ENCODE data around the gene ZEB2.

ZEB2 gene

GRCh38 chr2:144477957-144478311 is 42.0 kb downstream of the ZEB2 start:
- Histone ChIP-seq H3K9me2 (replicated peaks; ENCODE audit: control insufficient read depth, low read length) (no peaks in the 10 kb centered on the region), H3K4me2 (ENCODE audit: low read length) (no peak overlapping the region), H3K36me3 (ENCODE audit: control insufficient read depth, low read length) (no peaks in the 10 kb centered on the region), H3K27ac (ENCODE audit: low read depth, low read length) (no peak overlapping the region), H3K9me3 (ENCODE audit: control insufficient read depth, insufficient read depth, low read length) (no peaks in the 10 kb centered on the region), H3K27me3 (ENCODE audit: control insufficient read depth, low read length) (no peaks in the 10 kb centered on the region), H4K20me1 (ENCODE audit: control insufficient read depth, insufficient read depth, low read depth, low read length) (no peaks in the 10 kb centered on the region), H3K4me3 (ENCODE audit: low read length) (no peak overlapping the region), H3F3A (ENCODE audit: control insufficient read depth, insufficient read depth) (no peaks in the 10 kb centered on the region), H3K79me2 (ENCODE audit: control insufficient read depth, low read length) (no peaks in the 10 kb centered on the region), H3K4me1 (ENCODE audit: control insufficient read depth, low read length) (peaks cover 17% of the 10 kb centered on the region)
- no peak for TF ChIP-seq EZH2phosphoT487 (IDR thresholded peaks at IDR 0.05; ENCODE audit: borderline replicate concordance, low read length)
- TF ChIP-seq CTCF (IDR thresholded peaks at IDR 0.05; ENCODE audit: low read depth, low read length, poor library complexity, severe bottlenecking), result no peak

- no peaks in the 10 kb centered on the region for H3F3A ChIP-seq (ENCODE audit: control insufficient read depth, insufficient read depth)
- no peaks in the 10 kb centered on the region for H3K9me3 ChIP-seq (ENCODE audit: control insufficient read depth, insufficient read depth, low read length)
- no peaks in the 10 kb centered on the region for H3K36me3 ChIP-seq (ENCODE audit: control insufficient read depth, low read length)
- no peak overlapping the region for H3K4me2 ChIP-seq (ENCODE audit: low read length)
- H3K4me1 ChIP-seq (ENCODE audit: control insufficient read depth, low read length), result peaks cover 17% of the 10 kb centered on the region
- H3K79me2 ChIP-seq (ENCODE audit: control insufficient read depth, low read length), result no peaks in the 10 kb centered on the region
- H3K9me2 ChIP-seq (replicated peaks; ENCODE audit: control insufficient read depth, low read length), result no peaks in the 10 kb centered on the region
- H3K27ac ChIP-seq (ENCODE audit: low read depth, low read length), result no peak overlapping the region
- no peak overlapping the region for H3K4me3 ChIP-seq (ENCODE audit: low read length)
- TF ChIP-seq EZH2phosphoT487 (IDR thresholded peaks at IDR 0.05; ENCODE audit: borderline replicate concordance, low read length) (no peak), CTCF (IDR thresholded peaks at IDR 0.05; ENCODE audit: low read depth, low read length, poor library complexity, severe bottlenecking) (no peak)
- H3K27me3 ChIP-seq (ENCODE audit: control insufficient read depth, low read length), result no peaks in the 10 kb centered on the region
- H4K20me1 ChIP-seq (ENCODE audit: control insufficient read depth, insufficient read depth, low read depth, low read length), result no peaks in the 10 kb centered on the region
Observed at GRCh38 chr2:144477281-144477956, 42.5 kb downstream of the ZEB2 start.

GRCh38 chr2:144476682-144477081 is 43.2 kb downstream of the ZEB2 start:
- TF ChIP-seq CTCF (IDR thresholded peaks at IDR 0.05; ENCODE audit: low read depth, low read length, poor library complexity, severe bottlenecking), result no peak
- TF ChIP-seq EZH2phosphoT487 (IDR thresholded peaks at IDR 0.05; ENCODE audit: borderline replicate concordance, low read length), result no peak
- no peaks in the 10 kb centered on the region for H3K9me2 ChIP-seq (replicated peaks; ENCODE audit: control insufficient read depth, low read length)
- H3K4me3 ChIP-seq (ENCODE audit: low read length), result no peak overlapping the region
- H3F3A ChIP-seq (ENCODE audit: control insufficient read depth, insufficient read depth), result no peaks in the 10 kb centered on the region
- H3K79me2 ChIP-seq (ENCODE audit: control insufficient read depth, low read length), result no peaks in the 10 kb centered on the region
- H3K9me3 ChIP-seq (ENCODE audit: control insufficient read depth, insufficient read depth, low read length), result no peaks in the 10 kb centered on the region
- no peaks in the 10 kb centered on the region for H3K36me3 ChIP-seq (ENCODE audit: control insufficient read depth, low read length)
- H3K4me2 ChIP-seq (ENCODE audit: low read length), result no peak overlapping the region
- H4K20me1 ChIP-seq (ENCODE audit: control insufficient read depth, insufficient read depth, low read depth, low read length), result no peaks in the 10 kb centered on the region
- H3K27ac ChIP-seq (ENCODE audit: low read depth, low read length), result no peak overlapping the region
- no peaks in the 10 kb centered on the region for H3K27me3 ChIP-seq (ENCODE audit: control insufficient read depth, low read length)
- peaks cover 20% of the 10 kb centered on the region for H3K4me1 ChIP-seq (ENCODE audit: control insufficient read depth, low read length)
